Measurements from ENCODE around the gene PCDHGA8.

- no peak for TF ChIP-seq CTCF (IDR thresholded peaks at IDR 0.05)
- TF ChIP-seq POLR2A (IDR thresholded peaks at IDR 0.05), result no peak
Observed at GRCh38 chr5:141419074-141419880, 26.8 kb downstream of the PCDHGA8 start.
